GM19395 (cell line): ENCODE measurements around the gene PEX10.
A peak's percentile ranks its signal among the peaks of the same experiment; 100 is the strongest.

ENCODE experiments used
- ATAC-seq: cut with Tn5 transposase; IDR thresholded peaks from one replicate; pipeline ENCODE4 v1.9.1; 2021; ENCODE audit warnings: mild to moderate bottlenecking, moderate library complexity; ENCODE audit not compliant: unreplicated experiment

Gene PEX10

GRCh38 chr1:2405588-2406295 lies 6.6 kb downstream of the PEX10 start:
- no peak for ATAC-seq

DNA sequence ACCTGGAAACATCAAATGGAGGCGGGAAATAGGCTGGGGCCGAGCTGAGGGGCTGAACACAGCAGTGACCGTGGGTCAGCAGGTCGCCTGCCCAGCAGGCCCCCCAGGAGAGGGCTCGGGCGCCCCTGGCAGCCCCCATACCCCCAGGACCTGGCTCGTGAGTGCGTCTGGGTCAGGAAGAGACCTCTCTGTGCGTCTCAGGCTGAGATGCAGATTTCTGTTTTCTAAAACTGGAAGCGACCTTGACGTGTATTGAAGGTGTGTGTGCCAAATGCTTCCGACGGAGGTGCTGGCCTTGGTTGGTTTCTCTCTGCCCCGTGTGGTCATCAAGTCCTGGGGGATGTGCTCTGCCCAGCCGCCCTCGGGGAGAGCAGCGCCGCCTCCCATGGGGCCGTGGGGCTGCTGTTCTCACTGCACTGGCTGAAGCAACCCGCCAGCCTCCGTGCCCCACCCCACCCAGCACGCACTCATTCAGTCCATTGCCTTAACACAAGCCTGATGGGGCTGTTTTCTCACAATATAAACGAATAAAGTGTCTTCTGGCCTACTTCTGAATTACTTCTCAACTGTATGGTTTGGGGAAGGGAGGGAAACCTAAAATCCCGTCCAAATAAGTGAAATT lies 7.4 kb downstream of the PEX10 start:
- ATAC-seq = no peak

- no peak for ATAC-seq
Measured at GRCh38 chr1:2404142-2404889, 8.0 kb downstream of the PEX10 start.

- ATAC-seq = no peak
Measured at GRCh38 chr1:2403273-2403672, 9.1 kb downstream of the PEX10 start.

DNA sequence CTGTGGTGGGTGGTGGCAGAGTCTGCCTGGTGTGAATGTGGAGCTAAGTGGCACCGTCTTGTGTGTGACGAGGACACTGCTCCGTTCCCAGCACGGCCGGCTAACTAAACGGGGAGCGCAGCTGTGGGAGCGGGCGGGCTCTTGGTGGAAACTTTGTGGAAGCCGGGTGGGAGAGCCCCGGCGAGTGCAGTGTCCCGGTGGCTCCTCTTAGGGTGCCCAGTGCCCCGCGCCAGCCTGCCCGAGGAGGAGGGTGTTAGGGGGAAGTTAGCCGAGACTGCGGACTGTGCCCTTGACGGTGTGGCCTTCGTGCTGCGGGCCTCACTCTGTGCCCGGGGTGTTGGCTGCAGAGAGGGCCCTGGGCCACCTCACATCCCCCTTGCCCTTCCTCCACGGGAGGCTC lies 9.9 kb downstream of the PEX10 start:
- ATAC-seq = no peak

- no peak for ATAC-seq
Measured at GRCh38 chr1:2400950-2401649, 11.3 kb downstream of the PEX10 start.

GRCh38 chr1:2400576-2400909 lies 11.8 kb downstream of the PEX10 start:
- no peak for ATAC-seq

- ATAC-seq = no peak
Measured at GRCh38 chr1:2399890-2400575, 12.3 kb downstream of the PEX10 start.

- no peak for ATAC-seq
Measured at GRCh38 chr1:2398871-2399270, 13.5 kb downstream of the PEX10 start.

GRCh38 chr1:2397007-2397679 lies 15.2 kb downstream of the PEX10 start:
- no peak for ATAC-seq

GRCh38 chr1:2396476-2396875 lies 15.9 kb downstream of the PEX10 start:
- ATAC-seq = no peak

DNA sequence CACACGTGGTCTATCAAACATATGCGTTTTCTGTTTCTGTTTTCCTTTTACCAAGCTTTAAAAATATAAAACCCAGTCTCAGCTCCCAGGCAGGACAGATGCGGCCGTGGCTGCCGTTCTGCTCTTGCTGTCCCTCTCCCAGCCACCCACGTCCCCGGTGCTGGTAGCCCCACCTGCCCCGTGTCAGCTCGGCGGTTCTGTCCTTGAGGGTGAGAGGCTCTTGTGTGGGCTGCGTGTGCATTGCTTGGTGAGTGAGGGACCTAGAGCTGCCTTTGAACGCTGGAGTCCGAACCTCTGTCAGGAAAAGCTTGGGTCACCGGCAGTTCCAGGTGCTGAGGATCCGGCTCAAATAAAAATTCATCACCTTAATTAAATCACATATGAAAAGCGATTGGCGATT lies 16.3 kb downstream of the PEX10 start:
- no peak for ATAC-seq

- ATAC-seq = no peak
Measured at GRCh38 chr1:2395245-2395644, 17.1 kb downstream of the PEX10 start.

DNA sequence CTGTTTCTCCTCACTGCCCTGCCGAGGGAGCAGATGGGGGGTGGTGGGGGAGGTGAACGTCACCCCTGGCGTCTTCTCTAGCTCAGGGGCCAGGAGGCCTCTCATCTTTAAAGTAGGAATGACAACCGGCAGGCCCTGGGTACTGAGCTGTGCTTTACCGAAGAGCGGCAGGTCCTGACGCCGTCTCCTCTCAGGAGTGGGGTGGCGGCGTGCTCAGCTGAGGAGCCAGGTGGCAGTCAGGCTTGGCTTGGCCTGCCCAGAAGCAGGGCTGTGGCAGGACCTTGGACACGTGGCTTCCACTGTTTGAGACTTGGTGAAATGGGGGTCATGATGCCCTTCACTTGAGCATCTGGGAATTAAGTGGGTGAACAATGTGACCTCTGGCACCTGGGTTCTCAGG lies 17.6 kb downstream of the PEX10 start:
- no peak for ATAC-seq

DNA sequence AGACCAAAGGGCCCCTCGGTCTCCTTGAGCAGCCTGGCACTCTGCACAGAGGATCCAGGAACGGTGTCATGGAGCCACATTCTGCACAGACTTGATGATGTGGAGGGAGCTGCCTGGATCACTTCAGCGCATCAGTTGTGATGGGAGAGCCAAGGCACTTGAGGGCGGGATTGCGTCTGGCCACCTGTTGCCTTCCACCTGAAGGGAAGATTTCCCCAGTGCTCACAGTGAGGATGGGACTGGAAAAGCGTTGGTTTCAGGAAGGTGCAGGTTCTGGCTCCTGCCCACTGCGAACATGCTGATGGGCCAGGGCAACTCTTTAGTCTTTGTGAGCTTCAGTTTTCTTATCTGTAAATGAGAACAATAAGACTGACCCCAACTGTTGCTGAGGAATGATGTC lies 18.1 kb downstream of the PEX10 start:
- ATAC-seq = no peak

- no peak for ATAC-seq
Measured at GRCh38 chr1:2393471-2393877, 18.9 kb downstream of the PEX10 start.

DNA sequence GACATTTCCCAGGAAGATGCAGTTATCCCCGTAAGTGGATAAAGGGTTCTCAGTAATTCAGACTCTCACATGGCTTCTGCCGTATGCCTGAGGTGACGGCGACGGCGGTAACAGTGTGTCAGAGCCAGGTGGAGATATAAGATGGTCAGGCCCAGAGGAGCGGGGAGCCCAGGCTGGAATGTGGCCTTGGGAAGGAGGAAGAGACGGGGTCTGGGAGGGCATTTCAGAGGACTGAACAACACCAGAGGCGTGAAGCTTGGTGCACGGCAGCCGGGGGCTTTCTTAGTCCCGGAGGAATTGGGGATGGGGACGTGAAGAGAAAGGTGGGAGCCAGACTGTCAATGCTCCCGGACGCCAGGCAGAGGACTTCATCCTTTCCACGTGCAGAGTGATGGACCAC lies 19.7 kb downstream of the PEX10 start:
- ATAC-seq = no peak

DNA sequence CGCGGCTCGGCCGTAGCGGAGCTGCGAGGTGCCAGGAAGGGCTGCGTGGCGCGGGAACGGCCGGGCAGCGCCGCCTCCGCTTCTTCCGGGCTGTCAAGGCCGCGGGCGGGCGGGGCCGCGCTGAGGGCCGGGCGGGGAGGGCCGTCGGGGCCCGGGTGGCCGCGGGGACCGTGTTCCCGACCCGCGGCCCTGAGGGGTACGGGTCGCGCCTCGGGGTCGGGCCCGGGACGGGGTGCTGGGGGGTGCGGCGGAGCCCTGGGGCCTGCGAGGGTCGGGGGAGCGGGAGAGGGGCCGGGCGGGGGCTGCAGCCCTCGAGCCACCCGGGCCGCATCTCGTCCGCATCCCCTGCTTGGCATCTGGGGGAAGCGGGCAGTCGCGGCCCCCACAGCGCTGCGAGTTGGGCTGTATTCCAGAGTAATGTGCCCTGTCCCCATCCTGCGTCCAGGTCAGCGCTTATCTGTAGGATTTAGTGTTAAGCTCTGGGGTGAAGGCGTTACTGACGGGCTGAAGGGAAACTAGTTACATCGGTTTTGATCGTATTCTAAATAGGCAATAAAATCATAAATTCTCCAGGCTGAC lies 20.3 kb downstream of the PEX10 start:
- ATAC-seq = peak; percentile 17

DNA sequence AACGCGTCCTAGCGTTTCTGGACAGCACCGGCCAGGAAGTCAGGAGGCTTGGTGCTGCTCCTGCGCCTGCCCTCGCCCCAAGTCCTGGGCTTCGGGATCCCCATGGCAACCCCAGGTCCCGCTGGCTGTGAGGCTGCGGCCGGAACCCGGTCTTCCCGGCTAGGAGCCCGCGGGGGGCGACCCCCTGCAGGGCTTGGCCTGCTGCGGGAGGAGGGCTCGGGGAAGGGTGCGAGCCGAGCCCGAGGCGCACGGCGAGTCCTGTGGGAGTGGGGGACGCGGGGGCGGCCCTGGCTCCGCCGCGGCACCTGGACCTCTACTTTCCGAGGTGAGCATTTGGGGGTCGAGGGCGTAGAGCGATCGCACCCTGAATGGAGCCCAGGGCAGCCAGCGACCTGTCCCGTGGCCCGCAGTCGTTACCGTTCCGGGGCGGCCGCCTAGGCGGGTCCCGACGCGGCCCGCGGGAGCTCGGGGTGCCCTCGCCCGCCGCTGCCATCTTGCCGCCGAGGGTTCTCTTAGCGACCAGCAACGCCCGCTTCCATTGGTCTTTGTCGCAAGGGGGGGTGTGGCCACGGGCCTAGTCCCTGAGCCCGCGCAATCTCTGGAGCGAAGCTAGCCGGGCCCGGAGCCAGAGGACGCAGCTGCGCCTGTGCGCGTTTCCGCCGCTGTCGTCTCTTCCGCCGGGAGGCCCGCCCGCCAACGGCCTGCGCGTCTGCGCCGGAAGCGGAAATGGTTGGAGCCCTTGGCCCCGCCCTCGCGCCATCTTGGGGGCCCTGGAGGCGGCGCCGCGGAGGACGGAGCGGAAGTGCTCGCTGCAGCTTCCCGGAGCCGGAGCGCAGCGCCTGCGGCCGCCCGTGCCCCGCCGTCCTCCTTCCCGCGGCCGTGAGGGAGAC lies 21.1 kb downstream of the PEX10 start, which contains the start of the genes MORN1 and RER1:
Gene MORN1 (minus strand): TSS at position 514 of the 890 bp plus-strand sequence. CDS start 21 bp downstream, at position 493.
Gene RER1 (plus strand): TSS at position 801 of the 890 bp plus-strand sequence. CDS start 3,950 bp downstream, outside the sequence.
- peak; percentile 87 for ATAC-seq
